Kidney (tissue), 14 donors: ENCODE data around the gene ITGA2. TPM values are rescaled to one million over a fixed set of nuclear protein-coding genes. Genes with fewer than 3 reads are reported as not detected.
A peak's percentile ranks its signal among the peaks of the same experiment; 100 is the strongest.

Experiments used
- DNase-seq, 5 donors: peaks; one replicate each; pipeline ENCODE4 v3.0.0-alpha.2; 2013 to 2020
- FAIRE-seq: peaks from 2 replicates; lab custom pipeline; 2012; peaks lifted over from hg19 to GRCh38; lab: Jason Lieb, UNC
- H3K27ac ChIP-seq, 2 donors: one replicate each; pipeline ENCODE4 v1.7.0; 2013; ENCODE audit warnings: low read depth in 2 of 2, low read length in 2 of 2, inconsistent platforms in 1 of 2
- H3K27me3 ChIP-seq: one replicate; pipeline ENCODE4 v1.7.1; 2013; ENCODE audit warnings: low read length, inconsistent platforms; ENCODE audit not compliant: control insufficient read depth, insufficient read depth
- H3K36me3 ChIP-seq, 3 donors: one replicate each; pipeline versions ENCODE4 v1.7.0 to v1.7.1; 2013; ENCODE audit warnings: low read length in 3 of 3, control low read depth in 1 of 3, inconsistent platforms in 1 of 3; ENCODE audit not compliant: insufficient read depth in 3 of 3, control insufficient read depth in 2 of 3
- H3K4me1 ChIP-seq, 3 donors: one replicate each; pipeline versions ENCODE4 v1.7.0 to v1.7.1; 2013; ENCODE audit warnings: low read length in 3 of 3, inconsistent platforms in 1 of 3, low read depth in 1 of 3; ENCODE audit not compliant: control insufficient read depth in 2 of 3, insufficient read depth in 2 of 3
- H3K4me3 ChIP-seq, 3 donors: one replicate each; pipeline versions ENCODE4 v1.7.0 to v1.8.1; 2013; ENCODE audit warnings: low read length in 3 of 3, control low read depth in 1 of 3, inconsistent platforms in 1 of 3
- H3K9ac ChIP-seq, 3 donors: one replicate each; pipeline versions ENCODE4 v1.7.0 to v1.7.1; 2013; ENCODE audit warnings: low read length in 3 of 3, control low read depth in 1 of 3, inconsistent platforms in 1 of 3
- H3K9me3 ChIP-seq, 3 donors: one replicate each; pipeline versions ENCODE4 v1.7.0 to v1.7.1; 2013; ENCODE audit warnings: low read length in 3 of 3, control low read depth in 1 of 3, inconsistent platforms in 1 of 3; ENCODE audit not compliant: control insufficient read depth in 2 of 3, insufficient read depth in 1 of 3
- intact Hi-C: fragments of 100-400 bp; cut with DNase I; formaldehyde crosslinking; loops from one replicate; pipeline ENCODE4 v1.11.1; 2022
- polyA plus RNA-seq: library from polyadenylated mRNA; stranded (reverse); fragments of 350-450 nt; fragmentation: Illumina TruSeq; extraction: RNeasy Lipid Tissue Mini Kit (QIAGEN cat#74804); gene quantifications from one replicate; pipeline ENCODE4 v1.2.3, GENCODE V29; 2014; ENCODE audit warnings: low read depth, low replicate concordance; ENCODE audit not compliant: insufficient read depth
- total RNA-seq: library from RNA; stranded (reverse); fragmentation: NEBNext Ultra II Directional; extraction: Animal tissue kit (Norgen Biotek cat#: 25700); gene quantifications from one replicate; pipeline ENCODE4 v1.2.1, GENCODE V29; 2021
- TF ChIP-seq, protein P1 (sequence below): IDR thresholded peaks from 3 replicates; pipeline ENCODE4 v1.5.1; 2012; ENCODE audit warnings: mild to moderate bottlenecking, moderate library complexity, borderline replicate concordance; ENCODE audit not compliant: insufficient read depth; ENCODE audit errors: extremely low read depth
- donor health status: control.
- donor health status: control.
- donor health status: control.
- donor health status: control.
- donor health status: control.
- donor health status: DM: yes; HTN: yes; CAD: no.
- donor health status: Normal renal cell carcinoma (clear cell type).

ITGA2 gene
- total and polyA plus RNA-seq, 2 donors from 2014 or later, result 4.9 to 44.5 TPM

DNA sequence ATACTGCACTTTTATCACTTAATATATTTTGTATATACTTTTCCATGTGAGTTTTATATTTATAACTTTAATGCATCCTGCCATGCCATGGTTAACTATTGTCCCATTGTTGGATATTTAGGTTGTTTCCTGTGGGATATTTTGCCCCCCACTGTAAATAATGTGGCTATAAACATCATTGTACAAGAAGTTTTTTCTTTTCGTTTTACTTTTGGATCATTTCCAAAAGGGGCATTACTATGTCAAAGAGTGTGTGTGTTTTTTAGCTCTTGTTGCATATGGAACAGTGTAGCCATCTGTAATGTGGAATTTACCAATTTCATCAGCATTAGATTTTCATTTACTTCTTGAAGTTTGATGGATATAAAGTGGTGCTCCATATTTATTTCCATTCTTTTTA, 13.3 kb downstream of the ITGA2 start:
- peaks cover 0 to 5% (median 0%) of the 10 kb centered on the region in 3 donors for H3K4me1 ChIP-seq
- H3K9me3 ChIP-seq, result no peaks in the 10 kb centered on the region
- no peaks in the 10 kb centered on the region for H3K36me3 ChIP-seq
- no peak overlapping the region for H3K9ac ChIP-seq
- TF ChIP-seq, protein P1, sequence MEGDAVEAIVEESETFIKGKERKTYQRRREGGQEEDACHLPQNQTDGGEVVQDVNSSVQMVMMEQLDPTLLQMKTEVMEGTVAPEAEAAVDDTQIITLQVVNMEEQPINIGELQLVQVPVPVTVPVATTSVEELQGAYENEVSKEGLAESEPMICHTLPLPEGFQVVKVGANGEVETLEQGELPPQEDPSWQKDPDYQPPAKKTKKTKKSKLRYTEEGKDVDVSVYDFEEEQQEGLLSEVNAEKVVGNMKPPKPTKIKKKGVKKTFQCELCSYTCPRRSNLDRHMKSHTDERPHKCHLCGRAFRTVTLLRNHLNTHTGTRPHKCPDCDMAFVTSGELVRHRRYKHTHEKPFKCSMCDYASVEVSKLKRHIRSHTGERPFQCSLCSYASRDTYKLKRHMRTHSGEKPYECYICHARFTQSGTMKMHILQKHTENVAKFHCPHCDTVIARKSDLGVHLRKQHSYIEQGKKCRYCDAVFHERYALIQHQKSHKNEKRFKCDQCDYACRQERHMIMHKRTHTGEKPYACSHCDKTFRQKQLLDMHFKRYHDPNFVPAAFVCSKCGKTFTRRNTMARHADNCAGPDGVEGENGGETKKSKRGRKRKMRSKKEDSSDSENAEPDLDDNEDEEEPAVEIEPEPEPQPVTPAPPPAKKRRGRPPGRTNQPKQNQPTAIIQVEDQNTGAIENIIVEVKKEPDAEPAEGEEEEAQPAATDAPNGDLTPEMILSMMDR, result no peak
- no peaks in the 10 kb centered on the region for H3K27me3 ChIP-seq
- H3K4me3 ChIP-seq, result no peak overlapping the region
- FAIRE-seq, result no peak
- DNase-seq, result no peak
- H3K27ac ChIP-seq, result no peak overlapping the region
- intact Hi-C loops, result no loop called here

DNA sequence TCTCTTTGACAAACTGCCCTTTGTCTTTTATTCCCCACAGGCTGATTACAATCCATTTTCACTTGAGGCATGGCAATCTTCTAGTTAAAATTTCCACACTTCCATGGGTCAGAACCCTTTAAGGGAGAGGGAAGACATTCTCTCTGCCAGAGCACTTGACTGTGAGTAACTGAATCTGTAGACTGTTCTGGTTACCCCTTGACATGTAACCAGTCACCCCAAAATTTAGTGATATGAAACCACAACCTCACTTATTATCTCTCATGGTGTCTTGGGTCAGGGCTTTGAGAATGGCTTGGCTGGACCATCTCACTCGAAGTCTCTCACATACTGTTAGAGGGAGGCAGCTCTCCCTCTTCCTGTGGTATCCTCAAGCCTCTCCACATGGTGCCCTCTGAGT, 14.0 kb downstream of the ITGA2 start:
- Histone ChIP-seq H3K4me3 (no peak overlapping the region), H3K36me3 (no peaks in the 10 kb centered on the region), H3K27ac (no peak overlapping the region), H3K4me1 (peaks cover 0 to 5% (median 0%) of the 10 kb centered on the region in 3 donors), H3K9ac (no peak overlapping the region), H3K9me3 (no peaks in the 10 kb centered on the region), H3K27me3 (no peaks in the 10 kb centered on the region)
- DNase-seq (no peak), FAIRE-seq (no peak)
- intact Hi-C loops, result no loop called here
- TF ChIP-seq, protein P1, result no peak

DNA sequence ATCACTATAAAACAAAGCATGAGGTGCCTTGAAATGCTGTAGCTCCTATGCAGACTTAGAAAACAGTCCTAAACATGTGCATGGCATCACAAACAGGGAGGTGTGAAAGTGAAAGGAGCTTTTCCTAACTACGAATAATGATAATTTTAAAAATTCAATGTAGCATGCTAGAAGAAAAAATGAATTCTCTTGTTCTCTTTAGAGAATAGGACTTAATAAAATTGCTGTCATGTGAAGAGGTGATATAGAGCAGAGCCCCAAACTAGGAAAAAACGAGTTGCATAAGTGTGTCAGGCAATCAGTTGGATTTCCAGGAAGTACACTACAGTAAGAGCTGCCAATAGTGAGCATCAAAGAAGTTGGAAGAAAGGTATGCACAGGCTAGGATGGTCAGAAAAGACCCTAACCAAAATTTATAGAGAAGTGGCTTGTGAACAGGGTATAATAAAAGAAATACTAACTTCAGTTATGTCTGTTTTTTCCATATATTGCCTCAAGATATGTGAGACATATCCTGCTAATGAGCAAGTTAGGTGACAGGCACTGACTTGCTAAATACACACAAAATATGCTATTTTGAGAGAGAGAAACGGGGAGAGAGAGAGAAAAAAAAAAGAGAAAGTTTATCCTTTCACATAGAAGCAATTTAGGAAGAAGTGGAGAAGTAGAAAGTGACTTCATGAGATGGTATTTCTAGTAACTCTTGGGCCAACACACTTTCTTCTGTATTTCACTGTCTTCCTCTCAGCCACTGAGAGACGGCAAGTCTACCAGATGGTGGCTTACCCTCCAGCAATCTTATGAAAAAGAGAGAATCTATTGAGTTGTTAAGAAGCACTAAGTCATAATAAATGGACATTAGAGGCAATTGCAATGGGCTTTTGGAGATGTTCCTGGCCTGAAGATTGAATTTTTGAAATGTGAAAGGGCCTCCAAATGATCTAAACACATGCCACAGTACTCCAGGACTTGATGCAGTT, 18.0 kb downstream of the ITGA2 start:
- peak overlapping the region in 1 of 3 donors; percentile 19 for H3K4me3 ChIP-seq

More for the DNA sequence above, 18.0 kb downstream of the ITGA2 start:
- no peak for FAIRE-seq
- Histone ChIP-seq H3K27me3 (no peaks in the 10 kb centered on the region), H3K9me3 (no peaks in the 10 kb centered on the region), H3K9ac (no peak overlapping the region), H3K4me1 (peaks cover 0 to 4% (median 3%) of the 10 kb centered on the region in 3 donors), H3K36me3 (no peaks in the 10 kb centered on the region), H3K27ac (no peak overlapping the region)
- no peak for DNase-seq
- TF ChIP-seq, protein P1, result no peak
- intact Hi-C loops, result no loop called here
